HG02610 (cell line): ENCODE results near the gene GRWD1.
"Not testable (repeated sequence)": the region's sequence is repeated elsewhere in the genome, so short reads cannot be mapped to it uniquely, and the experiment has no call there.

Experiments
- ATAC-seq: cut with Tn5 transposase; IDR thresholded peaks from one replicate; pipeline ENCODE4 v1.9.1; 2021; ENCODE audit warnings: mild to moderate bottlenecking, moderate library complexity; ENCODE audit not compliant: unreplicated experiment

The GRWD1 gene

GRCh38 chr19:48478339-48479256 lies 32.8 kb downstream of the GRWD1 start:
- ATAC-seq = no peak

GRCh38 chr19:48479686-48480085 lies 33.9 kb downstream of the GRWD1 start:
- ATAC-seq = no peak

GRCh38 chr19:48480183-48480557 lies 34.4 kb downstream of the GRWD1 start:
- no peak for ATAC-seq

- no peak for ATAC-seq
These were observed 35.0 kb downstream of the GRWD1 start for GRCh38 chr19:48480558-48481500.

- ATAC-seq = no peak
These were observed 36.3 kb downstream of the GRWD1 start for GRCh38 chr19:48481846-48482639.

- no peak for ATAC-seq
These were observed 37.5 kb downstream of the GRWD1 start for GRCh38 chr19:48483301-48483700.

- ATAC-seq = no peak
These were observed 38.6 kb downstream of the GRWD1 start for GRCh38 chr19:48484247-48484893.

GRCh38 chr19:48484931-48485612 lies 39.3 kb downstream of the GRWD1 start:
- ATAC-seq = no peak

- not testable (repeated sequence) for ATAC-seq
These were observed 40.9 kb downstream of the GRWD1 start for GRCh38 chr19:48486706-48487105.

- ATAC-seq = no peak
These were observed 41.8 kb downstream of the GRWD1 start for GRCh38 chr19:48487544-48487943.

- no peak for ATAC-seq
These were observed 42.2 kb downstream of the GRWD1 start for GRCh38 chr19:48487948-48488347.

- not testable (repeated sequence) for ATAC-seq
These were observed 42.7 kb downstream of the GRWD1 start for GRCh38 chr19:48488478-48488877.

- no peak for ATAC-seq
These were observed 43.9 kb downstream of the GRWD1 start for GRCh38 chr19:48489608-48490216.

GRCh38 chr19:48490981-48491792 lies 45.4 kb downstream of the GRWD1 start:
- ATAC-seq = no peak

GRCh38 chr19:48491793-48492123 lies 46.0 kb downstream of the GRWD1 start:
- ATAC-seq = no peak

GRCh38 chr19:48492925-48493717 lies 47.3 kb downstream of the GRWD1 start:
- ATAC-seq = peak; percentile 64

- no peak for ATAC-seq
These were observed 48.1 kb downstream of the GRWD1 start for GRCh38 chr19:48493718-48494401.
